Effector CD4-positive, alpha-beta T cell (primary cell): Measurements from ENCODE around the gene ECPAS.
"Not testable (repeated sequence)": the region's sequence is repeated elsewhere in the genome, so short reads cannot be mapped to it uniquely, and the experiment has no call there.

ENCODE experiments used
- DNase-seq: peaks from one replicate; pipeline ENCODE4 v3.0.0-alpha.2; 2020
- total RNA-seq: gene quantifications from one replicate; lab custom pipeline; 2026; lab: John Stamatoyannopoulos, UW

Gene ECPAS
- total RNA-seq, result 102 reads per million, percentile 83 among the genes with 10 or more reads in this experiment

GRCh38 chr9:111483858-111484571 lies at the start of gene ECPAS:
Gene ECPAS (minus strand): TSS chr9:111484383. CDS start chr9:111472918, 11,465 bp downstream.
- DNase-seq, result peak; percentile 46

- no peak for DNase-seq
Observed at GRCh38 chr9:111533099-111533790, 49.1 kb upstream of the ECPAS start.

- DNase-seq, result no peak
Observed at GRCh38 chr9:111531716-111532115, 47.5 kb upstream of the ECPAS start.

GRCh38 chr9:111529787-111530186 lies 45.6 kb upstream of the ECPAS start:
- no peak for DNase-seq

- DNase-seq, result no peak
Observed at GRCh38 chr9:111527347-111527746, 43.2 kb upstream of the ECPAS start.

GRCh38 chr9:111525056-111525977 lies 41.1 kb upstream of the ECPAS start, which contains the start of gene ZNF483:
Gene ZNF483 (plus strand): TSS chr9:111525179. CDS start chr9:111527396, 2,217 bp downstream.
- peak; percentile 67 for DNase-seq

- no peak for DNase-seq
Observed at GRCh38 chr9:111524731-111525055, 40.5 kb upstream of the ECPAS start.

GRCh38 chr9:111516061-111516465 lies 31.9 kb upstream of the ECPAS start:
- DNase-seq, result no peak

GRCh38 chr9:111514967-111515366 lies 30.8 kb upstream of the ECPAS start:
- DNase-seq, result no peak

- DNase-seq, result not testable (repeated sequence)
Observed at GRCh38 chr9:111511581-111511980, 27.4 kb upstream of the ECPAS start.

GRCh38 chr9:111502506-111502905 lies 18.3 kb upstream of the ECPAS start:
- no peak for DNase-seq

GRCh38 chr9:111501648-111502047 lies 17.5 kb upstream of the ECPAS start:
- DNase-seq, result no peak

GRCh38 chr9:111501005-111501562 lies 16.9 kb upstream of the ECPAS start:
- DNase-seq, result no peak

- DNase-seq, result not testable (repeated sequence)
Observed at GRCh38 chr9:111497196-111497595, 13.0 kb upstream of the ECPAS start.

GRCh38 chr9:111484572-111484894 lies 350 bp upstream of the ECPAS start:
- no peak for DNase-seq

GRCh38 chr9:111483439-111483857 lies 735 bp downstream of the ECPAS start:
- peak; percentile 21 for DNase-seq

GRCh38 chr9:111482694-111483438 lies 1.3 kb downstream of the ECPAS start:
- peak; percentile 41 for DNase-seq

- no peak for DNase-seq
Observed at GRCh38 chr9:111481885-111482636, 2.1 kb downstream of the ECPAS start.

- DNase-seq, result no peak
Observed at GRCh38 chr9:111477677-111478076, 6.5 kb downstream of the ECPAS start.

GRCh38 chr9:111475195-111475594 lies 9.0 kb downstream of the ECPAS start:
- DNase-seq, result no peak

- no peak for DNase-seq
Observed at GRCh38 chr9:111474385-111474784, 9.8 kb downstream of the ECPAS start.
